ENCODE results near the gene WSB1. TPM values are rescaled to one million over a fixed set of nuclear protein-coding genes. Genes with fewer than 3 reads are reported as not detected.

Gene WSB1
- total and polyA plus RNA-seq, 9 of the 15 experiments (the other 6 are each of a cell fraction or from before 2014, with no cell fraction given), result 22.8 to 229 (median 81.1) TPM

DNA sequence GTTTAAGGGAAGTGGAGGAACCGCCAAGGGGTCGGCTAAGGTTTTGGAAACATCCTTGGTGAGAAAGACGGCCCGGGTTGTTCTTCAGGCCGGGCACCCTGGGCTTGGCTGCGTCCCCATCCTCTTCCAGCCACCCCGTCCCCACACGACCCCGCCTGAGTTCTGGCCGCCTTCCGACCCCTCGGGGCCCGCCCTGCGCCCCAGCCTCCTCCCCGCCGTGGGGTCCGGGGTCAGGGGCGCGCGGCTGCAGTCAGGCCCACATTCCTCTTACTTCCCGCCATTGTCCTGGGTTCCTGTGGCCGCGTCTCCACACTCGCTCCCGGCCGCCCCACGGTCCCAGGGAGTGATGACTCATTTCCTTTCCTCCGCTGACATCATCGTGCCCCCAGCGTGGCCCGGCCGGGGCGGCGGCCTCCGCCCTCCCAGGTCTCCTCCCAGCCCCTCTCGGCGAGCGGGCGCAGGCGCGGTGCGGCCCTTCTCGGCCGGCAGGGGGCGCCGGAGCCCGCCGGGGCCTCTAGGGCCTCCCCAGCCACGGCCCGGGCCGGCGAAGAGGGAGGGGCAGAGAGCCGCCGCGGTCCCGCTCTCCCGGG lies 59.6 kb downstream of the WSB1 start (continued):
- TF ChIP-seq SPI1 (IDR thresholded peaks at IDR 0.05; ENCODE audit: borderline replicate concordance, low read depth, low read length) (0 out of 2 replicates have a peak, but pooled peaks have one; percentile 0), FIP1L1 (IDR thresholded peaks at IDR 0.05; ENCODE audit: low read depth, low read length, poor library complexity, severe bottlenecking) (no peak), GTF2F1 (IDR thresholded peaks at IDR 0.05; ENCODE audit: low read depth, low read length) (no peak), SNRNP70 (optimal IDR thresholded peaks at IDR 0.05; ENCODE audit: low read depth, low read length) (no peak), TOE1 (IDR thresholded peaks at IDR 0.05; ENCODE audit: borderline replicate concordance) (peak; percentile 29; the same call in 1 of the 2 replicates), TOE1 (CRISPR knock-in tag; IDR thresholded peaks at IDR 0.05; ENCODE audit: borderline replicate concordance, low read depth) (no peak), SRF (CRISPR knock-in tag; IDR thresholded peaks at IDR 0.05) (peak in 1 of 2 experiments; percentile 68; a peak in 1 of 4 replicates), ZBTB26 (CRISPR knock-in tag; IDR thresholded peaks at IDR 0.05) (peak; percentile 88), ZNF780A (CRISPR knock-in tag; IDR thresholded peaks at IDR 0.05) (no peak), MTF1 (CRISPR knock-in tag; IDR thresholded peaks at IDR 0.05; ENCODE audit: borderline replicate concordance) (no peak), CBX8 (IDR thresholded peaks at IDR 0.05; ENCODE audit: borderline replicate concordance, extremely low read depth, low read depth, low read length, poor library complexity, severe bottlenecking) (no peak), RUNX1 (IDR thresholded peaks at IDR 0.05; ENCODE audit: low read depth) (no peak), ZNF347 (CRISPR knock-in tag; IDR thresholded peaks at IDR 0.05; ENCODE audit: low read depth) (no peak), ZSCAN29 (IDR thresholded peaks at IDR 0.05) (no peak), NEUROD1 (IDR thresholded peaks at IDR 0.05; ENCODE audit: borderline replicate concordance, low read depth, low read length, partially characterized antibody) (peak; percentile 86), ZFP36 (IDR thresholded peaks at IDR 0.05; ENCODE audit: low read depth, low read length, partially characterized antibody) (peak; percentile 53), SIRT6 (IDR thresholded peaks at IDR 0.05; ENCODE audit: low read depth, low read length) (no peak), PURB (CRISPR knock-in tag; IDR thresholded peaks at IDR 0.05; ENCODE audit: low read depth) (no peak), OTX1 (CRISPR knock-in tag; IDR thresholded peaks at IDR 0.05) (peak; percentile 77; the same call in 1 of the 2 replicates), ZNF165 (CRISPR knock-in tag; IDR thresholded peaks at IDR 0.05; ENCODE audit: borderline replicate concordance) (no peak), SETDB1 (IDR thresholded peaks at IDR 0.05; ENCODE audit: low read length) (no peak)
- TF ChIP-seq, protein P1, sequence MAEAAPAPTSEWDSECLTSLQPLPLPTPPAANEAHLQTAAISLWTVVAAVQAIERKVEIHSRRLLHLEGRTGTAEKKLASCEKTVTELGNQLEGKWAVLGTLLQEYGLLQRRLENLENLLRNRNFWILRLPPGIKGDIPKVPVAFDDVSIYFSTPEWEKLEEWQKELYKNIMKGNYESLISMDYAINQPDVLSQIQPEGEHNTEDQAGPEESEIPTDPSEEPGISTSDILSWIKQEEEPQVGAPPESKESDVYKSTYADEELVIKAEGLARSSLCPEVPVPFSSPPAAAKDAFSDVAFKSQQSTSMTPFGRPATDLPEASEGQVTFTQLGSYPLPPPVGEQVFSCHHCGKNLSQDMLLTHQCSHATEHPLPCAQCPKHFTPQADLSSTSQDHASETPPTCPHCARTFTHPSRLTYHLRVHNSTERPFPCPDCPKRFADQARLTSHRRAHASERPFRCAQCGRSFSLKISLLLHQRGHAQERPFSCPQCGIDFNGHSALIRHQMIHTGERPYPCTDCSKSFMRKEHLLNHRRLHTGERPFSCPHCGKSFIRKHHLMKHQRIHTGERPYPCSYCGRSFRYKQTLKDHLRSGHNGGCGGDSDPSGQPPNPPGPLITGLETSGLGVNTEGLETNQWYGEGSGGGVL (CRISPR knock-in tag; IDR thresholded peaks at IDR 0.05), result no peak
- TF ChIP-seq, protein P2, sequence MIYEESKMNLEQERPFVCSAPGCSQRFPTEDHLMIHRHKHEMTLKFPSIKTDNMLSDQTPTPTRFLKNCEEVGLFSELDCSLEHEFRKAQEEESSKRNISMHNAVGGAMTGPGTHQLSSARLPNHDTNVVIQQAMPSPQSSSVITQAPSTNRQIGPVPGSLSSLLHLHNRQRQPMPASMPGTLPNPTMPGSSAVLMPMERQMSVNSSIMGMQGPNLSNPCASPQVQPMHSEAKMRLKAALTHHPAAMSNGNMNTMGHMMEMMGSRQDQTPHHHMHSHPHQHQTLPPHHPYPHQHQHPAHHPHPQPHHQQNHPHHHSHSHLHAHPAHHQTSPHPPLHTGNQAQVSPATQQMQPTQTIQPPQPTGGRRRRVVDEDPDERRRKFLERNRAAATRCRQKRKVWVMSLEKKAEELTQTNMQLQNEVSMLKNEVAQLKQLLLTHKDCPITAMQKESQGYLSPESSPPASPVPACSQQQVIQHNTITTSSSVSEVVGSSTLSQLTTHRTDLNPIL (CRISPR knock-in tag; IDR thresholded peaks at IDR 0.05), result no peak
